ENCODE results near the gene RWDD2A. TPM values are rescaled to one million over a fixed set of nuclear protein-coding genes. Genes with fewer than 3 reads are reported as not detected.

Gene RWDD2A
- total RNA-seq (1.8 TPM), polyA plus RNA-seq (4.3 TPM)
- long read RNA-seq, donor 1: 0 reads
- long read RNA-seq, donor 2: 0 reads
- long read RNA-seq, donor 3, partial matches to known transcripts: 0 of 1 reads
- long read RNA-seq, donor 3, other reads (novel, unspliced or antisense): 0 of 1 reads
- long read RNA-seq, donor 4: 0 reads
- long read RNA-seq, donor 5, partial matches to known transcripts: 0 of 1 reads
- long read RNA-seq, donor 5, other reads (novel, unspliced or antisense): 0 of 1 reads
- long read RNA-seq, donor 6: 0 reads
- long read RNA-seq, donor 7, partial matches to known transcripts: 0 of 2 reads
- long read RNA-seq, donor 7, other reads (novel, unspliced or antisense): 0 of 2 reads
- long read RNA-seq, donor 8: 0 reads
- long read RNA-seq, donor 9: 0 reads
- long read RNA-seq, donor 10: 0 reads

DNA sequence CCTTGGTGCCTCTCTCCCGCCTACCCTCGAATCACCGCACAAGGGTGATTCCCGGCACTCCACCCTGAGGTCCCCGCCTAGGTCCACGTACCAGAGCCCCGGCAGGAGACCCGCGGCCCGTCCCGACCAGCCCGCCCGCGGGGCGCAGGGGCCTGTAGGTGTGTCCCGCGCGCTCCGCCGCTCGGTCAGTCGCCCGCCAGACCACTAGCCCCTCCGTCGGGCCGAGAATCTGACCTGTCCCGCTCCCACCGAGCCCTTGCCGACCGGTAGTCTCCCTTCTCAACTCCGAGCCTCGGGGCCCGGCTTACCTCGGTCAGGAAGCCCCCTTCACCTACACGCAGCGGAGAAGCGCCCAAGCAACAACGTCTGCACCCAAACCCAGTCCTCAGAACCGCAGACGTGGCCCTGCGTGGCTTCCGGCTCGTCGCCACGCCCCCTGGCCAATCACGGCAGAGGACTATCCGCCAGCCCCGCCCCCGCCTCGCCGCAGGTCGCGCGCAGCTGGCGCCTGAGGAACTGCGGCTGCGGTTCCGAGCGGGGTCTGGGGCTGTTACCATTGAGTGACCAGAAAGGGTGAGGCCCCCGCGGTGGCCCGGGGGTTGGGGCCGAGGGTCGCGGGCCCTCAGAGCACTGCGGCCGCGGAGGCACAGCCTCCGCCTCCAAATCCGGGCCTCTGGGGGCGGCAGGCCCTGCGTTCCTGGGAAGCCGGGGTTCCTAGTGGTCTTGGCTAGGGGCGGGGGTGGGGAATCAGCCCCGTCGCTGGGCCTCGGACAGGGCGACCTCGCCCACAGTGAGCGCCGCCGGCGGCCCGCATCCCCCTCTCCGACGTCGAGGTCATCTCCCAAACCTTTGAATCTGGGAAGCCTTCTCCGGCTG, at the start of gene RWDD2A, which contains the start of gene PGM3:
RWDD2A (plus strand) TSS at position 487 of the 876 bp plus-strand sequence. CDS start 1,095 bp downstream, outside the sequence.
PGM3 (minus strand) TSS at position 395 of the 876 bp plus-strand sequence. CDS start 2,253 bp downstream, outside the sequence.
- H3K27me3 ChIP-seq (ENCODE audit: control insufficient read depth in 2 of 2, insufficient read depth in 1 of 2, low read length in 1 of 2): peaks cover 0 to 4% of the 10 kb centered on the region in 2 donors
- peak within 1 kb of the TSS; percentile 73 to 77 for H3K4me3 ChIP-seq (ENCODE audit: low read length in 2 of 2)
- H3K36me3 ChIP-seq (ENCODE audit: control insufficient read depth in 2 of 2, insufficient read depth in 2 of 2, low read length in 1 of 2): peaks cover 3% of the 10 kb centered on the region in 2 donors
- WGBS: under 1% methylated on average over 88 of the region's 88 CpGs
- peaks cover 10 to 11% of the 10 kb centered on the region in 2 donors for H3K4me1 ChIP-seq (ENCODE audit: control insufficient read depth in 2 of 2, insufficient read depth in 2 of 2, low read length in 2 of 2)
- peak within 1 kb of the TSS; percentile 65 to 77 for H3K27ac ChIP-seq (ENCODE audit: low read depth in 1 of 2, low read length in 1 of 2)
- H3K9me3 ChIP-seq (ENCODE audit: control insufficient read depth in 2 of 2, insufficient read depth in 1 of 2, low read length in 1 of 2): no peaks in the 10 kb centered on the region
- peak; percentile 65 to 93 (median 85) for DNase-seq (ENCODE audit: low read depth in 6 of 9, low spot score in 9 of 9)

DNA sequence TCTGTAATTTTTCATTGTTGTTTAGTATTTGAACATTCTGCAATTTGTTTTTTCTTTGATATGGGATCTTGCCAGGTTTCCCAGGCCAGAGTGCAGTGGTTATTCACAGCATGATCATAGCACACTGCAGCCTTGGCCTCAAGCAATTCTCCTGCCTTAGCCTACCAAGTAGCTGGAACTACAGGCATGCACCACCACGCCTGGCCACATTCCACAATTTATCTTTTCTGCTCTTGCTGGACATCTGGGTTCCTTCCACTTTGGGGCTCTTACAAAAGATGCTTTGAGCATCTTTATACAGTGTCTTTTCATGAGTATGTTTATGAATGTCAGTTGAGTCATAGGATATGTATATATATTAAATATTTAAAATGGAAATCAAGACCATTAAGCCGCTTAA, 42.0 kb upstream of the RWDD2A start:
- H3K36me3 ChIP-seq (ENCODE audit: control insufficient read depth in 2 of 2, insufficient read depth in 2 of 2, low read length in 1 of 2): peaks cover 8 to 26% of the 10 kb centered on the region in 2 donors
- no peaks in the 10 kb centered on the region for H3K4me1 ChIP-seq (ENCODE audit: control insufficient read depth in 2 of 2, insufficient read depth in 2 of 2, low read length in 2 of 2)
- no peaks in the 10 kb centered on the region for H3K27me3 ChIP-seq (ENCODE audit: control insufficient read depth in 2 of 2, insufficient read depth in 1 of 2, low read length in 1 of 2)
- 98% methylated on average over 2 of the region's 2 CpGs for WGBS
- H3K4me3 ChIP-seq (ENCODE audit: low read length in 2 of 2): no peak overlapping the region
- no peaks in the 10 kb centered on the region for H3K9me3 ChIP-seq (ENCODE audit: control insufficient read depth in 2 of 2, insufficient read depth in 1 of 2, low read length in 1 of 2)
- H3K27ac ChIP-seq (ENCODE audit: low read depth in 1 of 2, low read length in 1 of 2): no peak overlapping the region
- no peak for DNase-seq (ENCODE audit: low read depth in 6 of 9, low spot score in 9 of 9)

DNA sequence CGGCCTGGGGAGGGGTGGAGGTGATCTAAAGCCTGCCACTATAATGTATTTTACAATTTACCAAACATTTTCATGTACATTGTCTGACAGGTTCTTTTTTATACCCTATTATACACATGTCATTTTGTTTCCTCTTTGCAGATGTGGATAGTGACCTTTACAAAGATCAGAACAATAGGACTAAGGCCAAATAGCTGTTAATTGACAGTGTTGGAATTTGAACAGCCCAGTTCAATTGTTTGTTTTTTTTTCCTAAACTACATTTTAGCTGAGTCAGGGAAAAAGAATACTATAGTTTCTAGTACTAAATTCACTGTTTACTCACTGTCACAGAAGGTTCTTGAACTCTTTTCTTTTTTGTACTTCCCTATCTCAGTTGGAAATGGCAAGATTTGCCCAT, 40.2 kb upstream of the RWDD2A start:
- Histone ChIP-seq H3K36me3 (ENCODE audit: control insufficient read depth in 2 of 2, insufficient read depth in 2 of 2, low read length in 1 of 2) (peaks cover 12 to 34% of the 10 kb centered on the region in 2 donors), H3K4me3 (ENCODE audit: low read length in 2 of 2) (no peak overlapping the region), H3K4me1 (ENCODE audit: control insufficient read depth in 2 of 2, insufficient read depth in 2 of 2, low read length in 2 of 2) (no peaks in the 10 kb centered on the region), H3K9me3 (ENCODE audit: control insufficient read depth in 2 of 2, insufficient read depth in 1 of 2, low read length in 1 of 2) (no peaks in the 10 kb centered on the region), H3K27ac (ENCODE audit: low read depth in 1 of 2, low read length in 1 of 2) (no peak overlapping the region), H3K27me3 (ENCODE audit: control insufficient read depth in 2 of 2, insufficient read depth in 1 of 2, low read length in 1 of 2) (no peaks in the 10 kb centered on the region)
- DNase-seq (ENCODE audit: low read depth in 6 of 9, low spot score in 9 of 9): no peak
- 94% methylated on average over 1 of the region's 1 CpG for WGBS

DNA sequence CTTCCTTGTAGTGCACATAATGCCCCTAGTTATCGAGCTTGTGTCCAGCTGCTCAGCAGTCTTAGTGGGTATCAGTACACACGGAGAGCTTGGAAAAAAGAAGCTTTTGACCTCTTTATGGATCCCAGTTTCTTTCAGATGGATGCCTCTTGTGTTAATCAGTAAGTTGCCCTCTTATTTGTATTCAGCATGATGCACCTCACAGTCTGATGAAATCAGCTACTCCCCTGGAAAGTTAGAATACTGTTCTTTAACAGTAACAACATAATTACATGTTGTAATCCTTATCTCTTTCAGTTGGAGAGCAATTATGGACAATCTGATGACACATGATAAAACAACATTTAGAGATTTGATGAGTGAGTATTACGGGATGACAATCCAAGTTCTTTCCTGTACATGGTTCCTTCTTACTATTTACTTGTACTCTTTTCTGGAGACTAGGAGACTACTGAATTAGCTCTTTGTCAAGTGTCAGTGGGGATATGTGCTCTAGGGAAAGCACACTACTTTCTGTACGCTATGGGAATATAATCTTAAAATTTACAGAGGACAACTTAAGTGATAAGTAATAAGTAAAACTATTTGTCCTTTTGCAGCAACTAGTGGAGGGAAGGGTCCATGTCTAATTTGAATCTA, 39.2 kb upstream of the RWDD2A start:
- over 99% methylated on average over 4 of the region's 4 CpGs for WGBS
- no peak overlapping the region for H3K4me3 ChIP-seq (ENCODE audit: low read length in 2 of 2)
- H3K27ac ChIP-seq (ENCODE audit: low read depth in 1 of 2, low read length in 1 of 2): no peak overlapping the region
- no peaks in the 10 kb centered on the region for H3K9me3 ChIP-seq (ENCODE audit: control insufficient read depth in 2 of 2, insufficient read depth in 1 of 2, low read length in 1 of 2)
- no peaks in the 10 kb centered on the region for H3K27me3 ChIP-seq (ENCODE audit: control insufficient read depth in 2 of 2, insufficient read depth in 1 of 2, low read length in 1 of 2)
- H3K4me1 ChIP-seq (ENCODE audit: control insufficient read depth in 2 of 2, insufficient read depth in 2 of 2, low read length in 2 of 2): no peaks in the 10 kb centered on the region
- peaks cover 12 to 38% of the 10 kb centered on the region in 2 donors for H3K36me3 ChIP-seq (ENCODE audit: control insufficient read depth in 2 of 2, insufficient read depth in 2 of 2, low read length in 1 of 2)
- no peak for DNase-seq (ENCODE audit: low read depth in 6 of 9, low spot score in 9 of 9)

DNA sequence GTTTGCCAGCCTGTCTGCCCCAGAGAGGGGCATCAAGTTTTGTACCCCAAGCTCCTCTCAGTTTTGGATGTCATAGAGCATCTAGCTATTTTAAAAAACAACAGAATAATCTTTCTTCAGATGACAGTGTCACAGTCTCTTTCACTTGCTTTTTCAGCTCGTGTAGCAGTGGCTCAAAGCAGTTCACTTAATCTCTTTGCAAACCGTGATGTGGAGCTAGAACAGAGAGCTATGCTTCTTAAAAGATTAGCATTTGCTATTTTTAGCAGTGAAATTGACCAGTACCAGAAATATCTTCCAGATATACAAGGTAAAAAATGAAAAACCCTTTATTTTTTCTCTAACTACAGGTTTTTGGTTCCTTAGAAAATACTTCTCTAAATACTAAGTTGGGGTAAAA, 37.4 kb upstream of the RWDD2A start:
- DNase-seq (ENCODE audit: low read depth in 6 of 9, low spot score in 9 of 9): no peak
- H3K27ac ChIP-seq (ENCODE audit: low read depth in 1 of 2, low read length in 1 of 2): no peak overlapping the region
- no peaks in the 10 kb centered on the region for H3K27me3 ChIP-seq (ENCODE audit: control insufficient read depth in 2 of 2, insufficient read depth in 1 of 2, low read length in 1 of 2)
- H3K9me3 ChIP-seq (ENCODE audit: control insufficient read depth in 2 of 2, insufficient read depth in 1 of 2, low read length in 1 of 2): no peaks in the 10 kb centered on the region
- H3K4me3 ChIP-seq (ENCODE audit: low read length in 2 of 2): no peak overlapping the region
- H3K4me1 ChIP-seq (ENCODE audit: control insufficient read depth in 2 of 2, insufficient read depth in 2 of 2, low read length in 2 of 2): no peaks in the 10 kb centered on the region
- 93% methylated on average over 2 of the region's 2 CpGs for WGBS
- H3K36me3 ChIP-seq (ENCODE audit: control insufficient read depth in 2 of 2, insufficient read depth in 2 of 2, low read length in 1 of 2): peaks cover 20 to 44% of the 10 kb centered on the region in 2 donors

DNA sequence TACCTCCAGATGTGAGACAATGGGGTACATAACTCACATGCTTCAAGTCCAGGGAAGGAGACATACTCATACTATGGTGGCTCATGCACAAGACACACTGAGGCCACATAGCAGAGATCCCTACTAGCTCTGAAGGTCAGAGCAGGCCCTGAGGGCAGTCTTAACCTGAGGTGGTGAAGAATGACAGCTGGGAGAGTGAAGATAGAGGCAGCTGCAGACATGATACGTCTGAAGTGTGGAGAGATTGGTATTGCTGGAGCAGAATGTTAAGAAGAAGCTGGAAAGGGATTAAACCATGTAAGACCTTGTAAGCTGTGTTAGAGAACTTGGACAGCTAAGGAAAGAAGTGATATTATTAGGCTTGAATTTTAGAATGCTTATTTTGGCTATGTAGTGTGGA, 33.0 kb upstream of the RWDD2A start:
- no peaks in the 10 kb centered on the region for H3K27me3 ChIP-seq (ENCODE audit: control insufficient read depth in 2 of 2, insufficient read depth in 1 of 2, low read length in 1 of 2)
- H3K4me3 ChIP-seq (ENCODE audit: low read length in 2 of 2): no peak overlapping the region
- H3K4me1 ChIP-seq (ENCODE audit: control insufficient read depth in 2 of 2, insufficient read depth in 2 of 2, low read length in 2 of 2): no peaks in the 10 kb centered on the region
- WGBS: 96% methylated on average over 1 of the region's 1 CpG
- peaks cover 18 to 42% of the 10 kb centered on the region in 2 donors for H3K36me3 ChIP-seq (ENCODE audit: control insufficient read depth in 2 of 2, insufficient read depth in 2 of 2, low read length in 1 of 2)
- H3K27ac ChIP-seq (ENCODE audit: low read depth in 1 of 2, low read length in 1 of 2): no peak overlapping the region
- no peak for DNase-seq (ENCODE audit: low read depth in 6 of 9, low spot score in 9 of 9)
- no peaks in the 10 kb centered on the region for H3K9me3 ChIP-seq (ENCODE audit: control insufficient read depth in 2 of 2, insufficient read depth in 1 of 2, low read length in 1 of 2)

DNA sequence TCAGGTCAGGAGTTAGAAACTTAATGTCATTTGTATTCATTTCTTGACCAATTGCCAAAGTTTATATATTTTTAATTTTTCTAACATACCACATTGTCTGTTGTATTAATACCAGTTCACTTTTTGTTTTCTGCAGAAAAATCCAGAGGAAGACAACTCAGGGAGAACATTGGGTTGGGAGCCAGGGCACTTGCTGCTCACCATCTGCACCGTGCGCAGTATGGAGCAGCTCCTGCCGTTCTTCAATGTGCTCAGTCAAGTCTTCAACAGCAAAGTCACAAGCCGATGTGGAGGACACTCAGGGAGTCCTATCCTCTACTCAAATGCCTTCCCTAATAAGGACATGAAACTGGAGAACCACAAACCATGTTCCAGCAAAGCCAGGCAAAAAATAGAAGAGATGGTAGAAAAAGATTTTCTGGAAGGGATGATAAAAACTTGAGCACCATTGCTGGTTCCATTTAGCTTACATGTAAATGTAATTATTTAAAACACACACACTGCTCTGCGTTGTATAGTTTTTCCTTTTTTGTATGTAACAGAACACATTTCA, 25.4 kb upstream of the RWDD2A start:
- Histone ChIP-seq H3K4me3 (ENCODE audit: low read length in 2 of 2) (no peak overlapping the region), H3K9me3 (ENCODE audit: control insufficient read depth in 2 of 2, insufficient read depth in 1 of 2, low read length in 1 of 2) (no peaks in the 10 kb centered on the region), H3K4me1 (ENCODE audit: control insufficient read depth in 2 of 2, insufficient read depth in 2 of 2, low read length in 2 of 2) (no peaks in the 10 kb centered on the region), H3K36me3 (ENCODE audit: control insufficient read depth in 2 of 2, insufficient read depth in 2 of 2, low read length in 1 of 2) (peaks cover 27 to 75% of the 10 kb centered on the region in 2 donors), H3K27ac (ENCODE audit: low read depth in 1 of 2, low read length in 1 of 2) (no peak overlapping the region), H3K27me3 (ENCODE audit: control insufficient read depth in 2 of 2, insufficient read depth in 1 of 2, low read length in 1 of 2) (no peaks in the 10 kb centered on the region)
- 96% methylated on average over 5 of the region's 5 CpGs for WGBS
- DNase-seq (ENCODE audit: low read depth in 6 of 9, low spot score in 9 of 9): no peak

DNA sequence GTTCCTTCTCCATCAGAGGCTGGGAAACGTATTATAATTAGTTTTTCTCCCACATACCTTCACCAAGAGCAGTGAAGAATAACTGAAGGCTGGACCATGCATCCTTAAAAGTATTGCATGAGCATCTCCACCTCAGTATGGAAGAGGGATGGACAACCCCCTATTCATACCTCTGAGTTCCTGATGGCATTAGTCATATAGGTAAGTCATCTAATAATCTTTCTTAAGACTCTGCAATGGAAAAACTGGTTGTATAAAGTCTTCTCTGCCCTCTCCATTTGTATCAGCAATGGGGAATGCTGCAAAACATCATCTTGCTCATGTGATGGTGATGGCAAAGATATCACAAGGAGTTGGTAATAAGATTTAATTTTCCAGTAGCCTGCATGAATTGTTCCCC, 24.6 kb upstream of the RWDD2A start:
- no peak for DNase-seq (ENCODE audit: low read depth in 6 of 9, low spot score in 9 of 9)
- WGBS: 92% methylated on average over 1 of the region's 1 CpG
- H3K27ac ChIP-seq (ENCODE audit: low read depth in 1 of 2, low read length in 1 of 2): no peak overlapping the region
- H3K36me3 ChIP-seq (ENCODE audit: control insufficient read depth in 2 of 2, insufficient read depth in 2 of 2, low read length in 1 of 2): peaks cover 29 to 82% of the 10 kb centered on the region in 2 donors
- H3K27me3 ChIP-seq (ENCODE audit: control insufficient read depth in 2 of 2, insufficient read depth in 1 of 2, low read length in 1 of 2): no peaks in the 10 kb centered on the region
- no peaks in the 10 kb centered on the region for H3K9me3 ChIP-seq (ENCODE audit: control insufficient read depth in 2 of 2, insufficient read depth in 1 of 2, low read length in 1 of 2)
- H3K4me1 ChIP-seq (ENCODE audit: control insufficient read depth in 2 of 2, insufficient read depth in 2 of 2, low read length in 2 of 2): no peaks in the 10 kb centered on the region
- no peak overlapping the region for H3K4me3 ChIP-seq (ENCODE audit: low read length in 2 of 2)

Measured in thymus (tissue), 14 donors.